Gastroesophageal sphincter (tissue), 3 donors: ENCODE measurements around the gene TDRKH.

Experiments used
- CTCF ChIP-seq, 4 experiments: fragments of 200-600 bp in 2 of 4; fragments of 450-650 bp in 2 of 4; sonication (generic) in 1 of 4; IDR thresholded peaks; one replicate each; pipeline ENCODE4 v1.5.1; 2017 to 2019; ENCODE audit warnings: antibody characterized with exemption in 4 of 4, mild to moderate bottlenecking in 2 of 4, moderate library complexity in 2 of 4
- EP300 ChIP-seq: sonication (generic); formaldehyde crosslinking; IDR thresholded peaks from one replicate; pipeline ENCODE4 v1.6.1; 2017; ENCODE audit warnings: antibody characterized with exemption, mild to moderate bottlenecking
- POLR2A ChIP-seq, 2 donors: fragments of 450-650 bp; IDR thresholded peaks; one replicate each; pipeline ENCODE4 v1.6.1; 2017; ENCODE audit warnings: antibody characterized with exemption in 2 of 2, mild to moderate bottlenecking in 2 of 2, moderate library complexity in 1 of 2
- POLR2AphosphoS5 ChIP-seq: sonication (generic); formaldehyde crosslinking; IDR thresholded peaks from one replicate; pipeline ENCODE4 v1.6.1; 2017; ENCODE audit warnings: antibody characterized with exemption

- TF ChIP-seq CTCF (IDR thresholded peaks at IDR 0.05) (no peak), POLR2AphosphoS5 (no peak), POLR2A (IDR thresholded peaks at IDR 0.05) (no peak), EP300 (no peak)
These were observed 40.9 kb upstream of the TDRKH start for GRCh38 chr1:151831256-151831591.
